ENCODE data around the gene MYO18B.

MYO18B gene

GRCh38 chr22:25774575-25775026 lies 32.6 kb downstream of the MYO18B start:
- DNase-seq (ENCODE audit: low spot score) (no peak), FAIRE-seq (no peak)

GRCh38 chr22:25775531-25775930 lies 33.5 kb downstream of the MYO18B start:
- FAIRE-seq (no peak), DNase-seq (ENCODE audit: low spot score) (no peak)

- DNase-seq (ENCODE audit: low spot score) (no peak), FAIRE-seq (no peak)
Measured at GRCh38 chr22:25777411-25777810, 35.4 kb downstream of the MYO18B start.

- DNase-seq (ENCODE audit: low spot score), result peak; percentile 71
- no peak for FAIRE-seq
Measured at GRCh38 chr22:25777870-25778269, 35.9 kb downstream of the MYO18B start.

GRCh38 chr22:25779426-25779825 lies 37.4 kb downstream of the MYO18B start:
- DNase-seq (ENCODE audit: low spot score) (no peak), FAIRE-seq (no peak)

GRCh38 chr22:25779890-25780289 lies 37.9 kb downstream of the MYO18B start:
- DNase-seq (ENCODE audit: low spot score) (no peak), FAIRE-seq (peak; percentile 93)

- DNase-seq (ENCODE audit: low spot score) (no peak), FAIRE-seq (peak; percentile 20)
Measured at GRCh38 chr22:25780673-25781072, 38.7 kb downstream of the MYO18B start.

- no peak for DNase-seq (ENCODE audit: low spot score)
- peak; percentile 96 for FAIRE-seq
Measured at GRCh38 chr22:25781801-25782200, 39.8 kb downstream of the MYO18B start.

- DNase-seq (ENCODE audit: low spot score) (no peak), FAIRE-seq (peak; percentile 88)
Measured at GRCh38 chr22:25782831-25783230, 40.8 kb downstream of the MYO18B start.

GRCh38 chr22:25783856-25784255 lies 41.9 kb downstream of the MYO18B start:
- DNase-seq (ENCODE audit: low spot score) (no peak), FAIRE-seq (peak; percentile 20)

GRCh38 chr22:25786165-25786564 lies 44.2 kb downstream of the MYO18B start:
- DNase-seq (ENCODE audit: low spot score) (no peak), FAIRE-seq (no peak)

GRCh38 chr22:25791556-25791955 lies 49.6 kb downstream of the MYO18B start:
- no peak for FAIRE-seq
- no peak for DNase-seq (ENCODE audit: low spot score)

- FAIRE-seq (peak; percentile 82), DNase-seq (ENCODE audit: low spot score) (no peak)
Measured at GRCh38 chr22:25795478-25795877, 53.5 kb downstream of the MYO18B start.

- peak; percentile 91 for FAIRE-seq
- DNase-seq (ENCODE audit: low spot score), result no peak
Measured at GRCh38 chr22:25797498-25798290, 55.7 kb downstream of the MYO18B start.

- no peak for DNase-seq (ENCODE audit: low spot score)
- no peak for FAIRE-seq
Measured at GRCh38 chr22:25800766-25801165, 58.8 kb downstream of the MYO18B start.

GRCh38 chr22:25802018-25802417 lies 60.0 kb downstream of the MYO18B start:
- no peak for FAIRE-seq
- DNase-seq (ENCODE audit: low spot score), result no peak

GRCh38 chr22:25804676-25805075 lies 62.7 kb downstream of the MYO18B start:
- no peak for FAIRE-seq
- no peak for DNase-seq (ENCODE audit: low spot score)

- FAIRE-seq (no peak), DNase-seq (ENCODE audit: low spot score) (no peak)
Measured at GRCh38 chr22:25806579-25806978, 64.6 kb downstream of the MYO18B start.

GRCh38 chr22:25814685-25815084 lies 72.7 kb downstream of the MYO18B start:
- FAIRE-seq, result no peak

GRCh38 chr22:25815561-25815960 lies 73.6 kb downstream of the MYO18B start:
- DNase-seq (ENCODE audit: low spot score) (no peak), FAIRE-seq (no peak)

More at GRCh38 chr22:25814685-25815084, 72.7 kb downstream of the MYO18B start:
- no peak for DNase-seq (ENCODE audit: low spot score)

- DNase-seq (ENCODE audit: low spot score) (no peak), FAIRE-seq (no peak)
Measured at GRCh38 chr22:25816522-25817059, 74.6 kb downstream of the MYO18B start.

GRCh38 chr22:25817092-25817943 lies 75.3 kb downstream of the MYO18B start:
- DNase-seq (ENCODE audit: low spot score) (no peak), FAIRE-seq (peak; percentile 87)

Data from urothelium cell line (cell line).